CD4-positive, alpha-beta memory T cell (primary cell): Measurements from ENCODE around the gene GALNT17. TPM values are rescaled to one million over a fixed set of nuclear protein-coding genes. Genes with fewer than 3 reads are reported as not detected.
A peak's percentile ranks its signal among the peaks of the same experiment; 100 is the strongest.

ENCODE experiments used
- CTCF ChIA-PET: fragments of 350-600 bp; sonication (Branson Sonifier 250); formaldehyde crosslinking; loops from one replicate; lab custom pipeline; 2021; ENCODE audit warnings: inconsistent platforms; ENCODE audit not compliant: partially characterized antibody; lab: Charles Lee
- POLR2A ChIA-PET: fragments of 350-600 bp; sonication (Branson Sonifier 250); formaldehyde crosslinking; loops from one replicate; lab custom pipeline; 2021; ENCODE audit not compliant: partially characterized antibody; lab: Charles Lee
- DNase-seq, 5 donors: peaks; one replicate each; pipeline versions ENCODE4 v3.0.0 to v3.0.0-alpha.2; 2020 to 2022; ENCODE audit warnings: mixed read lengths in 1 of 5
- H3K27ac ChIP-seq: one replicate; pipeline ENCODE4 v1.7.0; 2013; ENCODE audit warnings: low read depth, low read length
- H3K27me3 ChIP-seq: 2 replicates; pipeline ENCODE4 v1.7.0; 2013; ENCODE audit warnings: mild to moderate bottlenecking, low read length, moderate library complexity; ENCODE audit not compliant: insufficient read depth
- H3K36me3 ChIP-seq: 2 replicates; pipeline ENCODE4 v1.7.0; 2013; ENCODE audit warnings: mild to moderate bottlenecking, low read length, moderate library complexity; ENCODE audit not compliant: insufficient read depth
- H3K4me1 ChIP-seq: 2 replicates; pipeline ENCODE4 v1.7.0; 2013; ENCODE audit warnings: mild to moderate bottlenecking, low read length, moderate library complexity; ENCODE audit not compliant: insufficient read depth
- H3K4me3 ChIP-seq, 2 donors: one replicate each; pipeline ENCODE4 v1.7.0; 2013; ENCODE audit warnings: low read length in 2 of 2, mild to moderate bottlenecking in 1 of 2
- H3K9me3 ChIP-seq, 2 donors: one replicate each; pipeline ENCODE4 v1.7.0; 2013; ENCODE audit warnings: low read length in 2 of 2, control low read depth in 1 of 2; ENCODE audit not compliant: control insufficient read depth in 1 of 2
- H3K27ac Mint-ChIP-seq, 7 donors: one replicate each; pipeline ENCODE4 v1.8.0; 2020 to 2021; ENCODE audit warnings: mixed read lengths in 7 of 7, mild to moderate bottlenecking in 6 of 7, inconsistent platforms in 3 of 7, moderate library complexity in 3 of 7
- H3K27me3 Mint-ChIP-seq, 2 donors: one replicate each; pipeline ENCODE4 v1.8.0; 2020 to 2021; ENCODE audit warnings: mixed read lengths in 2 of 2
- H3K36me3 Mint-ChIP-seq, 2 donors: one replicate each; pipeline ENCODE4 v1.8.0; 2020 to 2021; ENCODE audit warnings: mixed read lengths in 2 of 2, inconsistent platforms in 1 of 2, mild to moderate bottlenecking in 1 of 2
- H3K4me1 Mint-ChIP-seq, 4 donors: one replicate each; pipeline ENCODE4 v1.8.0; 2020 to 2021; ENCODE audit warnings: mixed read lengths in 4 of 4, mild to moderate bottlenecking in 1 of 4
- H3K4me3 Mint-ChIP-seq, 8 donors: one replicate each; pipeline ENCODE4 v1.8.0; 2020 to 2021; ENCODE audit warnings: mixed read lengths in 8 of 8, mild to moderate bottlenecking in 7 of 8, moderate library complexity in 6 of 8, inconsistent platforms in 3 of 8
- H3K9me3 Mint-ChIP-seq, 8 donors: one replicate each; pipeline ENCODE4 v1.8.0; 2020 to 2021; ENCODE audit warnings: mixed read lengths in 8 of 8, mild to moderate bottlenecking in 5 of 8, inconsistent platforms in 3 of 8, moderate library complexity in 1 of 8
- intact Hi-C: fragments of 100-400 bp; cut with micrococcal nuclease; formaldehyde crosslinking; loops from one replicate; pipeline ENCODE4 v1.15.1; 2023
- polyA plus RNA-seq, 2 donors: library from polyadenylated mRNA; unstranded; fragments of 300-500 nt; fragmentation: Illumina TruSeq; gene quantifications; one replicate each; pipeline ENCODE4 v1.2.3, GENCODE V29; 2021
- total RNA-seq, 2 experiments: library from RNA; stranded (reverse); gene quantifications; one replicate each; pipeline ENCODE4 v1.2.3, GENCODE V29; 2021

Gene GALNT17
- total and polyA plus RNA-seq, 4 experiments from 2014 or later: not detected

DNA sequence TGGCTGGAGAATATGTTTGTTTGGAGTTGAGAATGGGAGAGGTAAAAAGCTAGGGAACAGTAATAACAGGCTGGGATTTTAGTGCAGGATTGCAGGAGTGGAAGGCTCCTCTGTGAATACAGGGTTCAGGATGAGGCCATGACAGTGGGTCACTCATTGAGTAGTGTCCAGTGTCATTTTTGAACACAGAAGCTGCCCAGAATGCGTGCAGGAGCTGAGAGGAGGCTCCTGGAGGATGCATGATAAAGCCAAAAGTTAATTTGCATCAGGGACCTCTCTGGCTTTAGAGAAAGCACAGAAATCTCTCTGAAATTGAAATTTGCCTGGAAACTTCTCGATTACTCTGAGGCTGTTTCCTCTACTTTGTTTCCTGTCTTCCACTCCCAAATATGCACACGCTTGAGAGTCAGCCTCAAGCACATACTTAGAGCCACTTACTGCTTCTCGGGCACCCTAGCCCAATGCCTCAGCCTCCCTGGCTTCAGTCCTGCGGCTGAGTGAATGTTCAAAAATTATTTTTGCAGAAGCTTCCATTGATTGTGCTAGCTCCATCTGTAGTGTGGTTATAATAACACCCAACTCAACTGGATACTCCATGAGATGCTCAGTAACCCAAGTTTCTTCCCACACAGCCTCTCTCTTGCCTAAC is 1.8 kb upstream of the GALNT17 start:
- CTCF ChIA-PET: no interaction called here
- Mint-ChIP-seq H3K4me3 (peak overlapping the region in 1 of 8 donors; percentile 5), H3K9me3 (peaks cover 0 to 14% (median 3%) of the 10 kb centered on the region in 8 donors), H3K27me3 (peaks cover 11 to 13% of the 10 kb centered on the region in 2 donors), H3K27ac (no peak overlapping the region), H3K36me3 (no peaks in the 10 kb centered on the region), H3K4me1 (peaks cover 0 to 7% (median 0%) of the 10 kb centered on the region in 4 donors)
- POLR2A ChIA-PET: no interaction called here
- no peak for DNase-seq
- no peak overlapping the region for H3K4me3 ChIP-seq
- H3K36me3 ChIP-seq: no peaks in the 10 kb centered on the region
- H3K27ac ChIP-seq: no peak overlapping the region
- H3K27me3 ChIP-seq: no peaks in the 10 kb centered on the region
- H3K9me3 ChIP-seq: no peaks in the 10 kb centered on the region
- H3K4me1 ChIP-seq: no peaks in the 10 kb centered on the region
- intact Hi-C loops: no loop called here

DNA sequence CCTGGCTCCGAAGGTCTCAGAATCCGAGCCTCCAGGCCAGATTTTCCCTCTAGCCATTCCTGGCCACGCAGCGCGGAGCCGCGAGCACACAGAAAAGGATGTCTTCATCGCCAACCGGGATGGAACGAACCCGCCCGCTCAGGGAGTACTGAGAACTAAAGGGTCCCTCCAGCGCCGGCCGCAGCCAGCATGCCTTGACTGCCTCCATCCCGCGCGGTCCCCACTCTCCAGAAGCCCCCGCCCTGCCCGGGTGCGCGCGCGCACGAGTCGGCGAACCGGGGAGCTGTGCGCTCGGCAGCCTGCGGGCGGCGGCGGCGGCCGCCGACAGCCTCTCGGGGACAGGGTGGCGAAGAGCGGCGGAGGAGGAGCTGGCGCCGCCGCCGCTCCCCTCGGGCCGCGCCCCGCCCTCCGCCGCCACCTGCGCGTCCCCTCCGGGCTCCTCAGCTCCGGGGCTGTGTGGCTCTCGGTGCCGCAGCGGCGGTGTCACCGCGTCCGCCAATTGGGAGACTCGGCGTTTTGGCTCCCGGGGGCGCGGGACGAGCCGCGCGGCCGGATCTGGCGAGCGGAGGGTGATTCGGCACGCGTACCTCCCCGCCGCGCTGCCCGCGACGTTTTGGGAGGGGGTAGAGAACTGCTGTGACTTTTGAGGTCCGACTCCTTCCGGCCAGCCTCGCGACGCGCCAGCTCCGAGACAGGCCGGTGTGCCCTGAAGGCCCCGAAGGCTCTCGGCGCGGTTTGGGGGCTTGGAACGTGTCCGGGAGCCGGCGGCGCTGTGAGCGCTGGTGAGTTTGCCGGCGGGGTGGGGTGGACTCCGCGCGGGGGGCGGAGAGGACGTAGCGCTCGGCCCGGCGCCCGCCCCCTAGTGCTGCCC is 453 bp upstream of the GALNT17 start:
- Mint-ChIP-seq H3K4me3 (no peak overlapping the region), H3K36me3 (no peaks in the 10 kb centered on the region), H3K4me1 (peaks cover 0 to 7% (median 0%) of the 10 kb centered on the region in 4 donors), H3K9me3 (peaks cover 0 to 14% (median 3%) of the 10 kb centered on the region in 8 donors), H3K27ac (no peak overlapping the region), H3K27me3 (peaks cover 11 to 13% of the 10 kb centered on the region in 2 donors)
- intact Hi-C loops: no loop called here
- ChIA-PET CTCF (no interaction called here), POLR2A (no interaction called here)
- H3K27ac ChIP-seq: no peak overlapping the region
- H3K4me1 ChIP-seq: no peaks in the 10 kb centered on the region
- H3K4me3 ChIP-seq: no peak overlapping the region
- H3K9me3 ChIP-seq: no peaks in the 10 kb centered on the region
- no peaks in the 10 kb centered on the region for H3K36me3 ChIP-seq
- no peaks in the 10 kb centered on the region for H3K27me3 ChIP-seq
- DNase-seq: no peak

DNA sequence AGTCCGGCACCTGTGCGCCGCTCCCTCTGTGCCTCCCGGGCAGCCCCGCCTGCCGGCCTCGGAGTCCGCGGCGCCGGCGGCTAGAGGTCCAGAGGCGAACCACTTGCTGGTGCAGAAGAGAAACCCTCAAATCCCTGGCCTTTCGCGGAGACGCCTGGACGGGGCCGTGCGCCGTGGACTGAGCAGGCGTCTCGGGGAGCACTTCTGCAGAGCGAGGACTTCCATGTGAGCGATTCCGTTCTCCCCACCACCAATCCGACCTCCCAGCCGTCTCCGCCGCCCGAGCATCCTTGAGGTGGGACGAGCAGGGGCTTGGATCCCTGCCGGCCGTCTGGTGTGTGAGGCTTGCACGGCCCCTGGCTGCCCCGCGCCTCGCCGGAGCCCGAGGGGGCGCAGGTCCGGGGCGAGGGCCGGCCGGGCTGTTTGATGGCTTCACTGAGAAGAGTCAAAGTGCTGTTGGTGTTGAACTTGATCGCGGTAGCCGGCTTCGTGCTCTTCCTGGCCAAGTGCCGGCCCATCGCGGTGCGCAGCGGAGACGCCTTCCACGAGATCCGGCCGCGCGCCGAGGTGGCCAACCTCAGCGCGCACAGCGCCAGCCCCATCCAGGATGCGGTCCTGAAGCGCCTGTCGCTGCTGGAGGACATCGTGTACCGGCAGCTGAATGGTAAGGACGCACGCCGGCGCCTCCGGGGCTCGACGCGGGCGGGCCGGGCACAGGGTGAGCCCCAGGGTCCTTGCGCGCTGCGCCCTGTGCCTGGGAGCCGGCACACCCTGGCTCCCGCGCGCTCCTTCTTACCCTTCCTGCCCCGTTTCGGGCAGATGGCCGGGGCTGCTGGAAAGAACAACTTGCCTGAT is 660 bp downstream of the GALNT17 start:
- Mint-ChIP-seq H3K36me3 (no peaks in the 10 kb centered on the region), H3K27me3 (peaks cover 11 to 13% of the 10 kb centered on the region in 2 donors), H3K4me1 (peaks cover 0 to 7% (median 0%) of the 10 kb centered on the region in 4 donors), H3K27ac (no peak overlapping the region), H3K9me3 (peaks cover 0 to 13% (median 4%) of the 10 kb centered on the region in 8 donors), H3K4me3 (no peak overlapping the region)
- intact Hi-C loops: no loop called here
- Histone ChIP-seq H3K4me3 (no peak overlapping the region), H3K36me3 (no peaks in the 10 kb centered on the region), H3K27ac (no peak overlapping the region), H3K9me3 (no peaks in the 10 kb centered on the region), H3K4me1 (no peaks in the 10 kb centered on the region), H3K27me3 (no peaks in the 10 kb centered on the region)
- ChIA-PET POLR2A (no interaction called here), CTCF (no interaction called here)
- DNase-seq: no peak

DNA sequence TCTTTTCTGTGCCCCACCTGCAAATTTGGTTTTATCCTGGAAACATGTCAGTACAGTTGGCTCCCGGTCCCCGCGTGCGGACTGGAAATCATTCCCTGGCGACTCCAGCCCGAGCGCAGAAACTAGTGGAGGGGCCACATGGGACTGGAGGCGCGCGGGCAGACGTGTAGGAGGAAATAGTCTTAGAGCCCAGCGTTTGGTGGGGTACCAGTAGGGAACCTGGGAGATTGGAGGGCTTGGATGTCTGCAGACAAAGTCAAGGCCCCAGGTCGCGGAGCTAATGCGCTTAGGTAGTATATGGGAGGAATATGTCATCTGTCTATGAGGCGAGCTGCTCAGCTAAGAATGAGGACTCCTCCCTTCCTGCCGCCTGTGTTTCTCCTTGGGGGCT is 1.3 kb downstream of the GALNT17 start:
- ChIA-PET POLR2A (no interaction called here), CTCF (no interaction called here)
- Histone ChIP-seq H3K9me3 (no peaks in the 10 kb centered on the region), H3K4me1 (no peaks in the 10 kb centered on the region), H3K4me3 (no peak overlapping the region), H3K27me3 (no peaks in the 10 kb centered on the region), H3K36me3 (no peaks in the 10 kb centered on the region), H3K27ac (no peak overlapping the region)
- intact Hi-C loops: no loop called here
- Mint-ChIP-seq H3K4me3 (no peak overlapping the region), H3K4me1 (peaks cover 0 to 7% (median 0%) of the 10 kb centered on the region in 4 donors), H3K27me3 (peaks cover 11 to 13% of the 10 kb centered on the region in 2 donors), H3K9me3 (peaks cover 0 to 13% (median 4%) of the 10 kb centered on the region in 8 donors), H3K27ac (no peak overlapping the region), H3K36me3 (no peaks in the 10 kb centered on the region)
- DNase-seq: no peak

DNA sequence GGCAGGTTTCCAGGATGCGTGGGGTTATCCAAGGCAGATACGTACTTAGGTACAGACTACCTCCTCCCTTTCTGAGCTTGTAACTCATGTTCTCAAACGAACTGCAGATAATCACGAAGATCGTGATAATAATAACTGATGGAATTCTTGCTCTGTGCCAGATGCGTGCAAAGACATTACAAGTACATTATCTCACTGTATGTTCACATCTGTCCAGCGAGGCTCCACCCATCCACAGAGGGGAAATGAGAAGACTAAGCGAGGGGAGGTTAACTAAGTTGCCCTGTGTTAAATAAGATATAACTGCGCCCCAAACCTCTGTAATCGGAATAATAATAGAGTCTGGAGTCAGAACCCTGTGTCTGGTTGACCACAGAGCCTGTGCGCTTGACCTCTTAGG is 1.9 kb downstream of the GALNT17 start:
- Mint-ChIP-seq H3K36me3 (no peaks in the 10 kb centered on the region), H3K9me3 (peaks cover 0 to 12% (median 4%) of the 10 kb centered on the region in 8 donors), H3K4me3 (no peak overlapping the region), H3K27ac (no peak overlapping the region), H3K27me3 (peaks cover 11 to 13% of the 10 kb centered on the region in 2 donors), H3K4me1 (peaks cover 0 to 7% (median 0%) of the 10 kb centered on the region in 4 donors)
- intact Hi-C loops: no loop called here
- Histone ChIP-seq H3K4me1 (no peaks in the 10 kb centered on the region), H3K36me3 (no peaks in the 10 kb centered on the region), H3K4me3 (no peak overlapping the region), H3K27ac (no peak overlapping the region), H3K27me3 (no peaks in the 10 kb centered on the region), H3K9me3 (no peaks in the 10 kb centered on the region)
- ChIA-PET CTCF (no interaction called here), POLR2A (no interaction called here)
- DNase-seq: no peak

DNA sequence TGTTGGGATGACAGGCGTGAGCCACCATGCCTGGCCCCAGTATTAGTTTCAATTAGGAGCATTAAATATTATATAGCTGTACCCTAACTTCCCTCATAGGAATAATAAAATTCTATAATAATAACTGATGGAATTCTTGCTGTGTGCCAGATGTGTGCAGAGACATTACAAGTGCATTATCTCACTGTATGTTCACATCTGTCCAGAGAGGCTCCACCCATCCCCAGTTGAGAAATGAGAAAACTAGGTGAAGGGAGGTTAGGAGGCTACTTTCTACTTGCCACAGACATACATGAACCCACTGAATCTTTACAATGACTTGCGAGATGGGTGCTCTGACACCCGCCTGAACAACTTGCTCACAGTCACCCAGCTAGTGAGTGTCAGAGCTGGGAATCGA is 3.2 kb downstream of the GALNT17 start:
- Mint-ChIP-seq H3K27me3 (peaks cover 5 to 13% of the 10 kb centered on the region in 2 donors), H3K9me3 (peaks cover 0 to 15% (median 4%) of the 10 kb centered on the region in 8 donors), H3K4me1 (peaks cover 0 to 7% (median 0%) of the 10 kb centered on the region in 4 donors), H3K27ac (no peak overlapping the region), H3K4me3 (no peak overlapping the region), H3K36me3 (no peaks in the 10 kb centered on the region)
- Histone ChIP-seq H3K9me3 (no peaks in the 10 kb centered on the region), H3K4me1 (no peaks in the 10 kb centered on the region), H3K4me3 (no peak overlapping the region), H3K36me3 (no peaks in the 10 kb centered on the region), H3K27me3 (no peaks in the 10 kb centered on the region), H3K27ac (no peak overlapping the region)
- ChIA-PET CTCF (no interaction called here), POLR2A (no interaction called here)
- no peak for DNase-seq
- intact Hi-C loops: no loop called here

DNA sequence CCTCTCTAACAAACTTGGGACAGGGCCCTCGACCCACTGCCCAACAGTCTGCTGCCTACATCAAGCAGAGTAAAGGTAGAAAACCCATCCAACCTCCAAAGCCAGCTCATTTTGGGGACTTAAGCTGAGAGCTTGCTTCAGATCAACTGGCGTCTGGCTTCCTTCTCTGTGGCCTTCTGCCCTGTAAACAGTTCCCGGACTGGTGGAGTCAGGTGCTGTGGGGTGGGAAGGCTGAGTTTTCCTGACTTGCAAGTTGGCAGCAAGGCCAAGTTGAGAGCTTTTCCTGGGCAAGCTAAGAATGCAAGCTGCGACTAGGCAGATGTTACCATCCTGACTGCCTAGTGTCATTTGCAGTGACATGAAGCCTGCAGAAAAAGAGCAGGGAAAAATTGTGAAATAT is 3.7 kb downstream of the GALNT17 start:
- Mint-ChIP-seq H3K36me3 (no peaks in the 10 kb centered on the region), H3K27me3 (peaks cover 4 to 11% of the 10 kb centered on the region in 2 donors), H3K4me3 (no peak overlapping the region), H3K27ac (no peak overlapping the region), H3K9me3 (peaks cover 0 to 15% (median 4%) of the 10 kb centered on the region in 8 donors), H3K4me1 (peaks cover 0 to 6% (median 0%) of the 10 kb centered on the region in 4 donors)
- ChIA-PET CTCF (no interaction called here), POLR2A (no interaction called here)
- no peaks in the 10 kb centered on the region for H3K9me3 ChIP-seq
- no peak overlapping the region for H3K4me3 ChIP-seq
- intact Hi-C loops: no loop called here
- H3K36me3 ChIP-seq: no peaks in the 10 kb centered on the region
- H3K27me3 ChIP-seq: no peaks in the 10 kb centered on the region
- no peak for DNase-seq
- no peak overlapping the region for H3K27ac ChIP-seq
- H3K4me1 ChIP-seq: no peaks in the 10 kb centered on the region
